Transverse colon (tissue), 4 donors: ENCODE data around the gene DTWD1.

Experiments
- EP300 ChIP-seq: sonication (generic); formaldehyde crosslinking; IDR thresholded peaks from one replicate; pipeline ENCODE4 v1.6.1; 2017; ENCODE audit warnings: antibody characterized with exemption, low read depth
- POLR2A ChIP-seq: fragments of 450-650 bp; IDR thresholded peaks from one replicate; pipeline ENCODE4 v1.6.1; 2016; ENCODE audit warnings: antibody characterized with exemption, mild to moderate bottlenecking, moderate library complexity
- POLR2AphosphoS5 ChIP-seq, 3 donors: sonication (generic); formaldehyde crosslinking; IDR thresholded peaks; one replicate each; pipeline ENCODE4 v1.6.1; 2016; ENCODE audit warnings: antibody characterized with exemption in 3 of 3
- TF ChIP-seq, protein P1 (sequence below), 5 experiments: fragments of 200-600 bp in 3 of 5; fragments of 450-650 bp in 2 of 5; sonication (generic) in 3 of 5; IDR thresholded peaks; 1 replicate in 2 of 5; 2 replicates in 3 of 5; pipeline ENCODE4 v1.5.1; 2016 to 2017; ENCODE audit warnings: antibody characterized with exemption in 5 of 5, inconsistent platforms in 3 of 5, mild to moderate bottlenecking in 2 of 5, moderate library complexity in 1 of 5

DNA sequence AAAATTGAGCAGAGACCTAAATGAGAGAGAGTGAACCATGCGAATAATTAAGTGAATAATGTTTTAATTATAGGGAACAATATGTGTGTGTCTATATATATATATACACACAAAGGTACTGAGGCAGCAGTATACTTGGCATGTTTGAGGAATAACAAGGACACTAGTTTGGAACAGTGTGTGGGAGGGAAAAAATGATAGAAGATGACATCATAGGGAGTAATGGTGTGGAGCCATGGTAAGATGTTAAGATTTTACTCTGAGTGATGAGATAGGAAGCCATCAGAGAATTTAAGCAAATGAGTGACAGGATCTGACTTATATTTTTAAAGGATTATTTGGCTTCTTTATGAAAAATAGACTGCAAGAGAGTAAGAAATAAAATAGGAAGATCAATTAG, 29.1 kb downstream of the DTWD1 start:
- TF ChIP-seq, protein P1, sequence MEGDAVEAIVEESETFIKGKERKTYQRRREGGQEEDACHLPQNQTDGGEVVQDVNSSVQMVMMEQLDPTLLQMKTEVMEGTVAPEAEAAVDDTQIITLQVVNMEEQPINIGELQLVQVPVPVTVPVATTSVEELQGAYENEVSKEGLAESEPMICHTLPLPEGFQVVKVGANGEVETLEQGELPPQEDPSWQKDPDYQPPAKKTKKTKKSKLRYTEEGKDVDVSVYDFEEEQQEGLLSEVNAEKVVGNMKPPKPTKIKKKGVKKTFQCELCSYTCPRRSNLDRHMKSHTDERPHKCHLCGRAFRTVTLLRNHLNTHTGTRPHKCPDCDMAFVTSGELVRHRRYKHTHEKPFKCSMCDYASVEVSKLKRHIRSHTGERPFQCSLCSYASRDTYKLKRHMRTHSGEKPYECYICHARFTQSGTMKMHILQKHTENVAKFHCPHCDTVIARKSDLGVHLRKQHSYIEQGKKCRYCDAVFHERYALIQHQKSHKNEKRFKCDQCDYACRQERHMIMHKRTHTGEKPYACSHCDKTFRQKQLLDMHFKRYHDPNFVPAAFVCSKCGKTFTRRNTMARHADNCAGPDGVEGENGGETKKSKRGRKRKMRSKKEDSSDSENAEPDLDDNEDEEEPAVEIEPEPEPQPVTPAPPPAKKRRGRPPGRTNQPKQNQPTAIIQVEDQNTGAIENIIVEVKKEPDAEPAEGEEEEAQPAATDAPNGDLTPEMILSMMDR (IDR thresholded peaks at IDR 0.05) = no peak
- no peak for TF ChIP-seq POLR2A
- no peak for TF ChIP-seq EP300
- TF ChIP-seq POLR2AphosphoS5 (IDR thresholded peaks at IDR 0.05) = no peak
